Testis (tissue), 2 donors: ENCODE results near the gene STARD7.
"Not testable (repeated sequence)": the region's sequence is repeated elsewhere in the genome, so short reads cannot be mapped to it uniquely, and the experiment has no call there.

Experiments used
- POLR2A ChIP-seq: fragments of 450-650 bp; IDR thresholded peaks from one replicate; pipeline ENCODE4 v1.6.1; 2017; ENCODE audit warnings: antibody characterized with exemption, mild to moderate bottlenecking, moderate library complexity
- TF ChIP-seq, protein P1 (sequence below), 3 experiments: fragments of 450-650 bp in 2 of 3; fragments of 200-600 bp in 1 of 3; sonication (generic) in 1 of 3; IDR thresholded peaks; one replicate each; pipeline ENCODE4 v1.5.1; 2016 to 2019; ENCODE audit warnings: antibody characterized with exemption in 3 of 3, mild to moderate bottlenecking in 2 of 3, moderate library complexity in 1 of 3

DNA sequence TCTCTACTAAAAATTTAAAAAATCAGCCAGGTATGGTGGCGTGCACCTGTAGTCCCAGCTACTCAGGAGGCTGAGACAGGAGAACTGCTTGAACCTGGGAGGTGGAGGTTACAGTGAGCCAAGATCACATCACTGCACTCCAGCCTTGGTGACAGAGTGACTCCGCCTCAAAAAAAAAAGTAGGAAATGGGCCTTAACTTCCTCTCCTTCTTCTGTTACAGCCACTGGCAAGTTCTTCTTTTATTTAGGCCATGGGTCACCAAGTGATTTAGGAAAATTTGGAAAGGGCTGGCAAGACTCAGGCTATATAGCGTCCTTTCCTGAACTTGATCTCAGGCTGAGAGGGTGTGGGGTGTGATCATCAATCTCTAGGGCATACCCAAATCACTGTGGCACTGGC, 49.1 kb upstream of the STARD7 start:
- TF ChIP-seq POLR2A: not testable (repeated sequence)
- TF ChIP-seq, protein P1, sequence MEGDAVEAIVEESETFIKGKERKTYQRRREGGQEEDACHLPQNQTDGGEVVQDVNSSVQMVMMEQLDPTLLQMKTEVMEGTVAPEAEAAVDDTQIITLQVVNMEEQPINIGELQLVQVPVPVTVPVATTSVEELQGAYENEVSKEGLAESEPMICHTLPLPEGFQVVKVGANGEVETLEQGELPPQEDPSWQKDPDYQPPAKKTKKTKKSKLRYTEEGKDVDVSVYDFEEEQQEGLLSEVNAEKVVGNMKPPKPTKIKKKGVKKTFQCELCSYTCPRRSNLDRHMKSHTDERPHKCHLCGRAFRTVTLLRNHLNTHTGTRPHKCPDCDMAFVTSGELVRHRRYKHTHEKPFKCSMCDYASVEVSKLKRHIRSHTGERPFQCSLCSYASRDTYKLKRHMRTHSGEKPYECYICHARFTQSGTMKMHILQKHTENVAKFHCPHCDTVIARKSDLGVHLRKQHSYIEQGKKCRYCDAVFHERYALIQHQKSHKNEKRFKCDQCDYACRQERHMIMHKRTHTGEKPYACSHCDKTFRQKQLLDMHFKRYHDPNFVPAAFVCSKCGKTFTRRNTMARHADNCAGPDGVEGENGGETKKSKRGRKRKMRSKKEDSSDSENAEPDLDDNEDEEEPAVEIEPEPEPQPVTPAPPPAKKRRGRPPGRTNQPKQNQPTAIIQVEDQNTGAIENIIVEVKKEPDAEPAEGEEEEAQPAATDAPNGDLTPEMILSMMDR (IDR thresholded peaks at IDR 0.05): not testable (repeated sequence)
